Left lung (tissue), 10 donors: ENCODE data around the gene SNAP47. TPM values are rescaled to one million over a fixed set of nuclear protein-coding genes. Genes with fewer than 3 reads are reported as not detected.

Experiments
- ATAC-seq: fragments of 200-7000 bp; cut with Tn5 transposase; one replicate; pipeline ENCODE4 v1.9.1; 2020; ENCODE audit warnings: moderate library complexity
- DNase-seq, 4 donors: peaks; one replicate each; pipeline ENCODE4 v3.0.0-alpha.2; 2013 to 2020
- H3K27ac ChIP-seq, 2 donors: fragments of 200-600 bp; sonication (generic) in 1 of 2; one replicate each; pipeline versions ENCODE4 v1.5.0 to v1.8.0; 2020 to 2021
- H3K27me3 ChIP-seq, 2 donors: fragments of 200-600 bp; sonication (generic) in 1 of 2; one replicate each; pipeline versions ENCODE4 v1.5.0 to v1.8.0; 2020 to 2021
- H3K36me3 ChIP-seq, 2 donors: fragments of 200-600 bp; sonication (generic) in 1 of 2; one replicate each; pipeline versions ENCODE4 v1.5.0 to v1.8.0; 2020 to 2021
- H3K4me1 ChIP-seq, 2 donors: fragments of 200-600 bp; one replicate each; pipeline ENCODE4 v1.8.0; 2021
- H3K4me3 ChIP-seq, 2 donors: fragments of 200-600 bp; sonication (generic) in 1 of 2; one replicate each; pipeline versions ENCODE4 v1.5.0 to v1.8.0; 2020 to 2021; ENCODE audit warnings: mild to moderate bottlenecking in 1 of 2
- H3K9me3 ChIP-seq, 2 donors: fragments of 200-600 bp; sonication (generic) in 1 of 2; one replicate each; pipeline versions ENCODE4 v1.5.0 to v1.8.0; 2020 to 2021
- intact Hi-C, 2 donors: fragments of 100-400 bp; cut with DNase I; formaldehyde crosslinking; loops; one replicate each; pipeline versions ENCODE4 v1.11.2 to v1.14.2; 2022
- polyA plus RNA-seq, 6 donors: library from polyadenylated mRNA; unstranded; fragments of 120-200 nt; gene quantifications; one replicate each; pipeline ENCODE4 v1.2.1, GENCODE V29; 2013; ENCODE audit not compliant: insufficient read length in 6 of 6
- total RNA-seq, 2 donors: library from RNA; stranded (reverse); fragmentation: NEBNext Ultra II Directional; extraction: Animal tissue kit (Norgen Biotek cat#: 25700); gene quantifications; one replicate each; pipeline ENCODE4 v1.2.1, GENCODE V29; 2021
- TF ChIP-seq, protein P1 (sequence below), 2 donors: fragments of 200-600 bp; sonication (generic) in 1 of 2; IDR thresholded peaks; one replicate each; pipeline versions ENCODE4 v1.5.0 to v1.8.0; 2021; ENCODE audit warnings: antibody characterized with exemption in 2 of 2
- donor health status: DM: no; HTN: yes; CAD: no.
- donor health status: DM: no; HTN: no; CAD: no.

Gene SNAP47
- total and polyA plus RNA-seq, 8 donors, result 24.5 to 44.9 (median 41.3) TPM

DNA sequence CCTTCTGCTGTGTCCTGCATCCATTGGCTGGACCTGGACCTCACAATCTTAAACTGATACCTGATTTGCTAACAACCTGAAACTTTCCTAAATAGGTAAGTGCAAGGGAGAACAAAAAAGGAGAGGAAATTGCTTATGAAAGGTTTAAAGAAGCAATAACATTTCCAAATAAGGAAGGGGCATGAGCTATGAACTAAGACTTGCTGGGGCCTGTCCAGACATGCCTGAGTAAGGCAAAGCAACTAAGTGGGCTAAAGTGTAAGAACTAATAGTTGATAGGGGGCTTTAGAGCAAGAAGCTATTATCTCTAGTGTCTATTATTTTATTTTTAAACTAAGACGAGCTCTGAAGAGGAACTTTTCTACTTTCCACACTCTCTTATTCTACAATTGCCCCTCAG, 11.8 kb upstream of the SNAP47 start:
- Histone ChIP-seq H3K27ac (no peak overlapping the region), H3K27me3 (peaks cover 0 to 17% of the 10 kb centered on the region in 2 donors), H3K4me3 (no peak overlapping the region), H3K36me3 (no peaks in the 10 kb centered on the region), H3K9me3 (peaks cover 0 to 46% of the 10 kb centered on the region in 2 donors), H3K4me1 (peaks cover 0 to 5% of the 10 kb centered on the region in 2 donors)
- TF ChIP-seq, protein P1, sequence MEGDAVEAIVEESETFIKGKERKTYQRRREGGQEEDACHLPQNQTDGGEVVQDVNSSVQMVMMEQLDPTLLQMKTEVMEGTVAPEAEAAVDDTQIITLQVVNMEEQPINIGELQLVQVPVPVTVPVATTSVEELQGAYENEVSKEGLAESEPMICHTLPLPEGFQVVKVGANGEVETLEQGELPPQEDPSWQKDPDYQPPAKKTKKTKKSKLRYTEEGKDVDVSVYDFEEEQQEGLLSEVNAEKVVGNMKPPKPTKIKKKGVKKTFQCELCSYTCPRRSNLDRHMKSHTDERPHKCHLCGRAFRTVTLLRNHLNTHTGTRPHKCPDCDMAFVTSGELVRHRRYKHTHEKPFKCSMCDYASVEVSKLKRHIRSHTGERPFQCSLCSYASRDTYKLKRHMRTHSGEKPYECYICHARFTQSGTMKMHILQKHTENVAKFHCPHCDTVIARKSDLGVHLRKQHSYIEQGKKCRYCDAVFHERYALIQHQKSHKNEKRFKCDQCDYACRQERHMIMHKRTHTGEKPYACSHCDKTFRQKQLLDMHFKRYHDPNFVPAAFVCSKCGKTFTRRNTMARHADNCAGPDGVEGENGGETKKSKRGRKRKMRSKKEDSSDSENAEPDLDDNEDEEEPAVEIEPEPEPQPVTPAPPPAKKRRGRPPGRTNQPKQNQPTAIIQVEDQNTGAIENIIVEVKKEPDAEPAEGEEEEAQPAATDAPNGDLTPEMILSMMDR (IDR thresholded peaks at IDR 0.05), result no peak
- DNase-seq, result no peak
- no peak for ATAC-seq
- intact Hi-C loops, result no loop called here

DNA sequence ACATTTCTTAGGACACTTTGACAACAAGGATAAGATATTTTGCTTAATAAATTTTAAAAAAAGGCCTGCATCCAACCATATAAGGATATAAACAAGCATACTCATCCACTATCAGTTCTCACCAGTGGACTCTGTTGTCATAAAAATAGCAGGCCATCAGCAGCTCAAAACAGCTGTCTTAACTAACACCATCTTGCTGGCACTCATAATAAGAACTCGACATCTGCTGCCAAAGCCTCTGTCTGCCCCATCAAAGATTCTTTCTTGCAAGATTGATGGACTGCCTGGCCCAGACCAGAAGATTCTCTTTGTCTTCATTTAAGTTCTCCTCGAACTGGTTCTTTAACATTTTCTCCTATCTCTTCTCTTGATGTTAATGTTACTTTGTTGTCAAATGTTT, 10.2 kb upstream of the SNAP47 start:
- no peak for DNase-seq
- Histone ChIP-seq H3K4me1 (peaks cover 0 to 20% of the 10 kb centered on the region in 2 donors), H3K36me3 (no peaks in the 10 kb centered on the region), H3K27ac (no peak overlapping the region), H3K9me3 (peaks cover 0 to 32% of the 10 kb centered on the region in 2 donors), H3K4me3 (no peak overlapping the region), H3K27me3 (peaks cover 0 to 25% of the 10 kb centered on the region in 2 donors)
- TF ChIP-seq, protein P1 (IDR thresholded peaks at IDR 0.05), result no peak
- intact Hi-C loops, result no loop called here
- ATAC-seq, result no peak

DNA sequence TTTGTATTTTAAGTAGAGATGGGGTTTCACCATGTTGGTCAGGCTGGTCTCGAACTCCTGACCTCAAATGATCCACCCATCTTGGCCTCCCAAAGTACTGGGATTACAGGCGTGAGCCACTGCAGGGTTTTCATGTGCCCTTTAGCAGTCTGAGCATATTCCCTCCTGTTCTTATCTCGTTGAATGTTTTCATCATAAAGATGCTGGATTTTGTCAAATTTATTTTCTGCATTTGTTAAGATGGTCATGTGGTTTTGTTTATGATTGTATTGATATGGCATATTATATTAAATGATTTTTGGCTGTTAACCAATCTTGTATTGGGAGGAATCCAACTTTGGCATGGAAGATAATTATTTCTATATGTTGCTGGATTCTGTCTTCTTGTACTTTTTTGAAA, 8.9 kb upstream of the SNAP47 start:
- TF ChIP-seq, protein P1 (IDR thresholded peaks at IDR 0.05), result no peak

DNA sequence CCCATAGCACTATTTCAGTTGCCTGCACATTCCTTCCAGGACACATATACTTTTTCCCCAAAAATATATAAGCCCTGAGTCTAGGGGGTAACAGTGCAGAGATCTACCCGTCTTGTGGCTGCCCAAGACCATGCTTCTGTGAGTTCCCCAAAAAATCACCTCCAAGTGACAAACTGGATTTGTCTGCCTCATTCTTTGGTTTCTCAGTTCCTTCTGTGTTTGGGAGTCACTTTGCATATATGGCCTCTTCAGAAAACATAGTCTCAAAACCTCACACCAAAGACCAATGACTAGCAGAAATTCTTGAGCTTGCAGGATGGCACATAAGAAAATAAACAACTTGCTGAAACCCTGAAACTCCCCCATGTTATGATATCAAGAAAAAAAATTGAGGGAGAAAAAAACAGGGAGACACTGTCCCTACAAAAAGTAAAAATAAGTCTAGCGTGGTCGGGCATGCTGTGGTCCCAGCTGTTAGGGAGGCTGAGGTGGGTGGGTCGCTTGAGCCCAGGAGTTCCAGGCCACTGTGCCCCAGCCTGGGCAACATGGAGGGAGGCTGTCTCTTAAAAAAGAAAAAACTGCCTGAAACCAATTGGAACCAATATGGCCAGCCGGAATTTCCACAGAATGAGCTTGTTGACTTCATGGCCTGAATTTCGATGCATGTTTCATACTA, 8.2 kb upstream of the SNAP47 start:
- Histone ChIP-seq H3K9me3 (peaks cover 0 to 11% of the 10 kb centered on the region in 2 donors), H3K27me3 (peaks cover 0 to 25% of the 10 kb centered on the region in 2 donors), H3K27ac (no peak overlapping the region), H3K4me1 (peaks cover 0 to 26% of the 10 kb centered on the region in 2 donors), H3K36me3 (peaks cover 0 to 12% of the 10 kb centered on the region in 2 donors), H3K4me3 (no peak overlapping the region)
- intact Hi-C loops, result no loop called here
- no peak for ATAC-seq
- DNase-seq, result no peak
- TF ChIP-seq, protein P1 (IDR thresholded peaks at IDR 0.05), result no peak

More for the DNA sequence above, 8.9 kb upstream of the SNAP47 start:
- Histone ChIP-seq H3K27ac (no peak overlapping the region), H3K4me3 (no peak overlapping the region), H3K27me3 (peaks cover 0 to 25% of the 10 kb centered on the region in 2 donors), H3K4me1 (peaks cover 0 to 26% of the 10 kb centered on the region in 2 donors), H3K9me3 (peaks cover 0 to 19% of the 10 kb centered on the region in 2 donors), H3K36me3 (peaks cover 0 to 5% of the 10 kb centered on the region in 2 donors)
- ATAC-seq (no peak), DNase-seq (no peak)
- intact Hi-C loops, result no loop called here

DNA sequence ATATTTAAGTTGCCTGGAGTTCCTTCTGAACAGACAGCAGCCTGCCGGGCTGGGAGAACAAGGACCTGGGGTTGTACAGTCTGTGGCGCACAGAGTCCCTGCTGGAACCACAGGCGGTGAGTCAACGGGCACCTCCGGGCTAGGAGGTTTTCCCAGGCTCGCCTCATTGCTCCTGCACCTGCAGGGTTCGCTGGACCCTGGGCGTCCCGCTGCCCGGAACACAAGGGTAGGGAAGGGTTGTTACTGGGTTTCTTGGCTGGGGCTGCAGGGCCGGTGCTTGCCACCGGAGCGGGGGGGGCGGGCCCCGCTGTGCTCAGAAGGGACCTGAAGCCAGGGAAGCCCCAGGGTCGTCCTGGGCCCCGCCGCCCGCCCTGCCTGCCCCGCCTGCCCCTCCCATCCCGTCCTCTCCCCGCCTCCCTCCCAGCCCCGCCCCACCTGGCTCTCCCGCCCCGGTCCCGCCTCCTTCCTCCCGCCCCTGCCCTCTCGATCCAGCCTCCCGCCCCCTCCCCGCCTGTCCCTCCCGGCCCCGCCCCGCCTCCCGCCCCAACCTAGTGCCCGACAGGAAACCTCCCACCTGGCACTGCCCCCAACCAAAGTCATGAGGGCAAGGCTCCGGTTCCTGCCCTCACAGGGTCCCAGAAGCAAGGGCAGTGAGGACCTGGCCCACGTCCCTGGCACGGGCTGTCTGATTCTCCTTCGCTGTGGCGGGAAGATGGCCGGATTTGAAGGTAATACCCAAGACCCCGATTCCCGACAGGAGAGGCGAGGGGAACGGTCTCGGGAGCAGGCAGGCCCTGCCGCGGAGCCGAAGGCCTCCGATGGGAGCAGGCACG, 7.0 kb upstream of the SNAP47 start:
- TF ChIP-seq, protein P1 (IDR thresholded peaks at IDR 0.05), result no peak
- intact Hi-C loops, result no loop called here
- peak; percentile 88 for ATAC-seq

More for the DNA sequence above, 7.0 kb upstream of the SNAP47 start:
- Histone ChIP-seq H3K36me3 (peaks cover 0 to 24% of the 10 kb centered on the region in 2 donors), H3K4me3 (peak overlapping the region; percentile 42 to 46), H3K27me3 (peaks cover 0 to 25% of the 10 kb centered on the region in 2 donors), H3K4me1 (peaks cover 0 to 26% of the 10 kb centered on the region in 2 donors), H3K27ac (peak overlapping the region in 1 of 2 donors; percentile 53), H3K9me3 (no peaks in the 10 kb centered on the region)
- peak; percentile 51 to 90 (median 82) for DNase-seq
